Mesangial cell (primary cell): Measurements from ENCODE around the gene AGTRAP. TPM values are rescaled to one million over a fixed set of nuclear protein-coding genes. Genes with fewer than 3 reads are reported as not detected.

ENCODE experiments used
- total RNA-seq: library from RNA; depleted of rRNA; stranded (reverse); fragments of >200 nt; gene quantifications from 2 replicates; pipeline ENCODE4 v1.2.3, GENCODE V29; 2015

The AGTRAP gene
- total RNA-seq, result 73.2 and 85.6 TPM in 2 replicates

GRCh38 chr1:11735854-11736745, at the start of gene AGTRAP:
AGTRAP (plus strand) TSS chr1:11736136; CDS start chr1:11736209, 73 bp downstream.

GRCh38 chr1:11691302-11691914, 44.5 kb upstream of the AGTRAP start, which contains the start of gene DRAXIN:
DRAXIN (plus strand) TSS chr1:11691710; CDS start chr1:11706259, 14,549 bp downstream.

GRCh38 chr1:11761988-11762406, 26.1 kb downstream of the AGTRAP start, which contains the start of gene C1orf167:
C1orf167 (plus strand) TSS chr1:11762193; CDS start chr1:11764401, 2,208 bp downstream.

Other genes starting within 250 kb of the AGTRAP start
- gene FBXO2, start 81.7 kb upstream of the AGTRAP start, total RNA-seq, result 1.1 and 4.4 TPM in 2 replicates
- gene FBXO44, start 81.3 kb upstream of the AGTRAP start, total RNA-seq, result 5.5 and 21.7 TPM in 2 replicates
- 9.6 and 14.2 TPM in 2 replicates for gene FBXO6, start 71.9 kb upstream of the AGTRAP start, total RNA-seq
- 68.8 and 103 TPM in 2 replicates for gene MAD2L2, start 55.0 kb upstream of the AGTRAP start, total RNA-seq
- under 0.01 TPM in 2 replicates for gene DRAXIN, start 44.4 kb upstream of the AGTRAP start, total RNA-seq
- not detected in 2 replicates for gene C1orf167, start 26.1 kb downstream of the AGTRAP start, total RNA-seq
- gene MTHFR, start 69.8 kb downstream of the AGTRAP start, total RNA-seq, result 7.5 and 25.2 TPM in 2 replicates
- gene CLCN6, start 70.1 kb downstream of the AGTRAP start, total RNA-seq, result 6.7 and 11.5 TPM in 2 replicates
- gene NPPA, start 111.6 kb downstream of the AGTRAP start, total RNA-seq, result not detected in 2 replicates
- gene NPPB, start 122.8 kb downstream of the AGTRAP start, total RNA-seq, result 7.4 and 17.8 TPM in 2 replicates
- 94.7 and 107 TPM in 2 replicates for gene KIAA2013, start 190.3 kb downstream of the AGTRAP start, total RNA-seq
- 170 and 172 TPM in 2 replicates for gene PLOD1, start 198.6 kb downstream of the AGTRAP start, total RNA-seq
- 46.0 and 54.8 TPM in 2 replicates for gene MFN2, start 244.3 kb downstream of the AGTRAP start, total RNA-seq